ENCODE data around the gene GLB1L3.

GLB1L3 gene

GRCh38 chr11:134360050-134360835, 84.1 kb downstream of the GLB1L3 start:
- TF ChIP-seq GATA2 (IDR thresholded peaks at IDR 0.05; ENCODE audit: low read depth, low read length), result no peak
- TF ChIP-seq GATA3 (IDR thresholded peaks at IDR 0.05; ENCODE audit: low read depth, low read length), result no peak

DNA sequence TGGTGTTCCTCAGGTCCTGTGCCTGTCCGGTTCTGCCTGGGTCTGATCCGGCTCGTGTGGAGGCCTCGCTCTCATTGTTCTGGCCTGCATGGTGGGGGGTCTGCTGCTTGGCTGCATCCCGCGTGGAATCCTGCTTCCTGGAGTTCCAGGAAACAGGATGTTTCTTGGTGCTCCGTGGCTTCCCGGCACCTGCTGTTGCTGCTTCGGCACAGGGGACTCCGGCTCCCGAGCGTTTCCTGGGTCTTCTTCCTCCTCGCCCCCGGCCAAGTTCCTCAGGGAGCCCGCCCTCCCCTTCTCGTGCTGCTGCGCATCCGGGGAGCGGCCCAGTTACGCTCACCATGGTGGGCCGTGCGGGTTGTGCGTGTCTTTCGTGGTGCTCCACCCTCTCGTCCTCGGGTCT, 85.5 kb downstream of the GLB1L3 start:
- TF ChIP-seq GATA3 (IDR thresholded peaks at IDR 0.05; ENCODE audit: low read depth, low read length) (no peak), GATA2 (IDR thresholded peaks at IDR 0.05; ENCODE audit: low read depth, low read length) (no peak)

- TF ChIP-seq GATA3 (IDR thresholded peaks at IDR 0.05; ENCODE audit: low read depth, low read length) (no peak), GATA2 (IDR thresholded peaks at IDR 0.05; ENCODE audit: low read depth, low read length) (no peak)
Measured at GRCh38 chr11:134362192-134362901, 86.2 kb downstream of the GLB1L3 start.

- TF ChIP-seq GATA3 (IDR thresholded peaks at IDR 0.05; ENCODE audit: low read depth, low read length) (no peak), GATA2 (IDR thresholded peaks at IDR 0.05; ENCODE audit: low read depth, low read length) (no peak)
Measured at GRCh38 chr11:134363161-134363560, 87.0 kb downstream of the GLB1L3 start.

DNA sequence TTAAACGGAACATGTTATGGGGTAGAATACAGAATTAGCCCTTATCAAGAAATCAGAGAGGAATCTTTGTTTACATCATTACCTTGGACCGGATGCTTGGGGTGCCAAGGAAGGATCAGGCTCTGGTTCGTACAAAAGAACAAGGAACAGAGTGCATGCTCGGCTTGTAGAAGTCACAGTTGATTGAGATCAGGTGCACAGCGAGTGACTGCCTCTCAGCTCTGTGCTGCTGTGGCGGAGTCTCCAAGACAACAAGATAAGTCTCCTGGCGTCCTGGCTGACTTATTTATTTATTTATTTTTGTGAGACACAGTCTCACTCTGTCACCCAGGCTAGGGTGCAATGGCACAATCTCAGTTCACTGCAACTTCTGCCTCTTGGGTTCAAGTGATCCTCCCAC, 87.4 kb downstream of the GLB1L3 start:
- TF ChIP-seq GATA2 (IDR thresholded peaks at IDR 0.05; ENCODE audit: low read depth, low read length), result no peak
- TF ChIP-seq GATA3 (IDR thresholded peaks at IDR 0.05; ENCODE audit: low read depth, low read length), result no peak

DNA sequence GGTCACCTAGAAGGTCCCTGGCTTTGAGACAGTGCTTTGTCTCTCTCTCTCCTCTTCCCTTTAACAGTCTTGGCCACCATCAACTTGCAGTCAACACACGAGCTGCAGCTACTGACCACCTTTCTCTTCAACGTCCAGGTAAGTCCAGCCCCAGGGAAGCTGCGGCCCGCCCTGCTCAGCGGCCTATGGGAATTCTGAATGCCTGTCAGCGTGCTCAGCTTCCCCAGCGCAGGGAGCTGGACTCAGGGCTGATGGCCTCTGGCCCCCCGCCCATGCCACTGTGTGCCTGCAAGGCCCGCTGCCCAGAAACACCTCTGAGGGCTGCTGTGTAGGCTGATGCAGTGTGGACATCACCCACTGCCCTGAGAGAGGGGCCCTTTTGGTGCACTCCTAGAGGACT, 88.1 kb downstream of the GLB1L3 start:
- TF ChIP-seq GATA2 (IDR thresholded peaks at IDR 0.05; ENCODE audit: low read depth, low read length) (no peak), GATA3 (IDR thresholded peaks at IDR 0.05; ENCODE audit: low read depth, low read length) (no peak)

DNA sequence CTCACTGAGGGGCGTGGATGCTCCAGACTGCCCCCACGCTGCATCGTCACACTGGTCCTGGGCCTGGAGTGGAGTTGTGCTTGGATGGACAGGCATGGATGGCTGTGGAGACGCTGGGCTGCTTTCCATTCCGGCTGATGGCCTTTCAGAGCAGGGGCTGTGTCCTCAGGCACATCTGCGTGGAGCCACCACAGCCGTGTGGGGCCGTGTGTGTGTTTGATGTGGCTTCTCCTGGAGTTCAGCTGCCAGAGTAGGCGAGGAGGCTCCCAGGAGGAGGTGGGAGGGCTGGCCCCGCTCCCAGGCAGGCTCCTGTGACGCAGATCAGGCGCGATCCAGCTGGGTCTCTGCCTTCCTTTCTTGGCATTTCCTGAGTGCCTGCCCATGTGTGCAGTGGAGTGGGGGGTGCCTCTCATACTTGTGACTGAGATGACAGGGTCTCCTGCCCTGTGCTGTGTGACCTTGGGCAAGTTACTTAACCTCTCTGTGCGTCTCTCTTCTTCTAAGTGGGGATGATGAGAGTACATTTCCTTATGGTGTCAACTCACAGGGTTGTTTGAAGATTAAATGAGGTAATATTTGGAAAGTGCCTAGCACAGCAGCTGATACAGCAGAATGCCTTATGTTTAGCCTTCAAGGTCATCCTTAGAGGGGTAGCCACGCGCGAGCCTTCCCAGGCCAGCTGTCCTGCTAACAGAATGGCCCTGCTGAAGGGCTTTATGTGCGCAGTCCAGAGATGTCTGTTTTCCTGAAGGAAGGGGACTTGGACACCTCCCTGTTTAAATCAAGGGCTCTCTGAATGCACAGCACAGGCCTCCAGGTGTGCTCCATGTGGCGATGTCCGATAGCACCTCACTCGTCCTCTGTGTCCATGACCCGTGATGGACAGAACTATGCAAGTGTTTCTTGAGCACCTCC, 89.1 kb downstream of the GLB1L3 start:
- no peak for TF ChIP-seq GATA2 (IDR thresholded peaks at IDR 0.05; ENCODE audit: low read depth, low read length)
- no peak for TF ChIP-seq GATA3 (IDR thresholded peaks at IDR 0.05; ENCODE audit: low read depth, low read length)

- TF ChIP-seq GATA3 (IDR thresholded peaks at IDR 0.05; ENCODE audit: low read depth, low read length) (no peak), GATA2 (IDR thresholded peaks at IDR 0.05; ENCODE audit: low read depth, low read length) (no peak)
Measured at GRCh38 chr11:134366254-134366653, 90.1 kb downstream of the GLB1L3 start.

GRCh38 chr11:134367781-134368180, 91.6 kb downstream of the GLB1L3 start:
- TF ChIP-seq GATA2 (IDR thresholded peaks at IDR 0.05; ENCODE audit: low read depth, low read length), result no peak
- no peak for TF ChIP-seq GATA3 (IDR thresholded peaks at IDR 0.05; ENCODE audit: low read depth, low read length)
